GM12878 (cell line): Measurements from ENCODE around the gene NUBP1. TPM values are rescaled to one million over a fixed set of nuclear protein-coding genes. Genes with fewer than 3 reads are reported as not detected.

Experiments
- ATAC-seq: fragments of 200-7000 bp; cut with Tn5 transposase; 3 replicates; pipeline ENCODE4 v1.9.1; 2020; ENCODE audit warnings: mild to moderate bottlenecking, moderate library complexity
- BruUV-seq: library from RNA; stranded (reverse); fragments of 400-500 nt; replicated peaks from 2 replicates; lab custom pipeline; 2021; lab: Mats Ljungman, UMichigan
- CTCF ChIA-PET: fragments of 300-600 bp; sonication (Branson Sonifier 250); formaldehyde crosslinking; extraction: SDS; loops from one replicate; lab custom pipeline; 2021; ENCODE audit warnings: inconsistent platforms; lab: Yijun Ruan, JAX
- POLR2A ChIA-PET: fragments of 350-600 bp; formaldehyde crosslinking; extraction: SDS; loops from one replicate; lab custom pipeline; 2021; ENCODE audit warnings: inconsistent platforms; lab: Charles Lee
- RAD21 ChIA-PET: fragments of 300-600 bp; sonication (Branson Sonifier 250); formaldehyde crosslinking; loops from one replicate; lab custom pipeline; 2023; ENCODE audit warnings: antibody characterized with exemption; ENCODE audit not compliant: unreplicated experiment; lab: Charles Lee
- SMC1A ChIA-PET: fragments of 300-600 bp; sonication (Branson Sonifier 250); formaldehyde crosslinking; loops from one replicate; lab custom pipeline; 2023; ENCODE audit not compliant: unreplicated experiment, uncharacterized antibody; lab: Charles Lee
- DNase-seq: peaks from one replicate; pipeline ENCODE4 v3.0.0-alpha.2; 2011; ENCODE audit warnings: low read depth, low spot score
- FAIRE-seq: peaks from 3 replicates; lab custom pipeline; 2011; peaks lifted over from hg19 to GRCh38; lab: Jason Lieb, UNC
- H2AFZ ChIP-seq: 2 replicates; pipeline ENCODE4 v1.6.0; 2011; ENCODE audit warnings: low read depth, low read length, control low read depth; ENCODE audit not compliant: control insufficient read depth
- H3K27ac ChIP-seq: 2 replicates; pipeline ENCODE4 v1.5.1; 2011; ENCODE audit warnings: control low read depth; ENCODE audit not compliant: control insufficient read depth, insufficient read depth
- H3K27me3 ChIP-seq, 2 experiments: replicated peaks in 1 of 2; 2 replicates each; pipeline versions ENCODE4 v1.6.0 to v1.6.1; 2011; ENCODE audit warnings: low read length in 1 of 2; ENCODE audit not compliant: control insufficient read depth in 2 of 2, insufficient read depth in 2 of 2
- H3K36me3 ChIP-seq, 2 experiments: 2 replicates each; pipeline ENCODE4 v1.5.1; 2011; ENCODE audit warnings: low read length in 1 of 2; ENCODE audit not compliant: control insufficient read depth in 2 of 2, insufficient read depth in 2 of 2
- H3K4me1 ChIP-seq: 2 replicates; pipeline ENCODE4 v1.6.1; 2011; ENCODE audit warnings: mild to moderate bottlenecking, low read length, moderate library complexity, mixed read lengths; ENCODE audit not compliant: control insufficient read depth, insufficient read depth
- H3K4me2 ChIP-seq: 2 replicates; pipeline ENCODE4 v1.6.0; 2011; ENCODE audit warnings: control low read depth; ENCODE audit not compliant: control insufficient read depth, insufficient read depth
- H3K4me3 ChIP-seq: fragments of 200-600 bp; sonication (generic); 2 replicates; pipeline ENCODE4 v1.5.1; 2016
- H3K79me2 ChIP-seq: 2 replicates; pipeline ENCODE4 v1.6.0; 2011; ENCODE audit warnings: low read length; ENCODE audit not compliant: control insufficient read depth, insufficient read depth
- H3K9ac ChIP-seq: 2 replicates; pipeline ENCODE4 v1.8.0; 2011; ENCODE audit warnings: low read length, control low read depth, mixed read lengths; ENCODE audit not compliant: control insufficient read depth, insufficient read depth
- H3K9me3 ChIP-seq: replicated peaks from 3 replicates; pipeline ENCODE4 v1.5.1; 2011; ENCODE audit warnings: mild to moderate bottlenecking, low read length; ENCODE audit not compliant: control insufficient read depth, insufficient read depth
- H4K20me1 ChIP-seq: 2 replicates; pipeline ENCODE4 v1.6.0; 2011; ENCODE audit not compliant: control insufficient read depth, insufficient read depth
- BCL3 ChIP-seq: IDR thresholded peaks from 2 replicates; pipeline ENCODE4 v1.6.1; 2011; ENCODE audit warnings: borderline replicate concordance, low read depth, mild to moderate bottlenecking, moderate library complexity, low read length; ENCODE audit not compliant: insufficient read depth, poor library complexity, severe bottlenecking
- BRCA1 ChIP-seq: IDR thresholded peaks from 2 replicates; pipeline ENCODE4 v1.6.1; 2011; ENCODE audit warnings: low read depth, low read length, improper control_type of control experiment
- CBFB ChIP-seq: IDR thresholded peaks from 2 replicates; pipeline ENCODE4 v1.6.1; 2016; ENCODE audit warnings: antibody characterized with exemption, low read depth
- FOXK2 ChIP-seq: fragments of 450-650 bp; IDR thresholded peaks from 2 replicates; pipeline ENCODE4 v1.6.1; 2017; ENCODE audit warnings: mild to moderate bottlenecking, moderate library complexity
- IRF3 ChIP-seq: fragments of 450-650 bp; IDR thresholded peaks from 2 replicates; pipeline ENCODE4 v1.6.1; 2014; ENCODE audit warnings: mild to moderate bottlenecking
- NKRF ChIP-seq: fragments of 450-650 bp; conservative IDR thresholded peaks from 2 replicates; pipeline ENCODE4 v1.6.1; 2017; ENCODE audit warnings: mild to moderate bottlenecking, moderate library complexity
- PAX5 ChIP-seq: IDR thresholded peaks from 2 replicates; pipeline ENCODE4 v1.6.1; 2011; ENCODE audit warnings: low read depth, low read length, borderline replicate concordance
- RB1 ChIP-seq: fragments of 450-650 bp; formaldehyde crosslinking; IDR thresholded peaks from 2 replicates; pipeline ENCODE4 v1.6.1; 2017; ENCODE audit warnings: mild to moderate bottlenecking, borderline replicate concordance
- SKIL ChIP-seq: fragments of 450-650 bp; IDR thresholded peaks from 2 replicates; pipeline ENCODE4 v1.6.1; 2017; ENCODE audit warnings: mild to moderate bottlenecking, low read depth, inconsistent platforms; ENCODE audit not compliant: poor library complexity, severe bottlenecking
- SMAD5 ChIP-seq: IDR thresholded peaks from 2 replicates; pipeline ENCODE4 v1.6.1; 2016; ENCODE audit warnings: antibody characterized with exemption, low read depth
- SREBF1 ChIP-seq: IDR thresholded peaks from 2 replicates; pipeline ENCODE4 v1.6.1; 2012; ENCODE audit warnings: mild to moderate bottlenecking, low read length
- TCF7 ChIP-seq: IDR thresholded peaks from 2 replicates; pipeline ENCODE4 v1.6.1; 2014; ENCODE audit warnings: antibody characterized with exemption, borderline replicate concordance
- YBX1 ChIP-seq: fragments of 450-650 bp; IDR thresholded peaks from 2 replicates; pipeline ENCODE4 v1.6.1; 2016; ENCODE audit warnings: antibody characterized with exemption
- ZNF622 ChIP-seq: fragments of 450-650 bp; IDR thresholded peaks from 2 replicates; pipeline ENCODE4 v1.6.1; 2017; ENCODE audit warnings: mild to moderate bottlenecking, inconsistent platforms
- WGBS: methylation state at CpG from one replicate; pipeline ENCODE4 v1.1.6; 2016; ENCODE audit warnings: low lambda C conversion rate; ENCODE audit not compliant: insufficient replicate concordance, insufficient coverage; ENCODE audit errors: missing lambda C conversion rate; 5-methylcytosine and 5-hydroxymethylcytosine counted together
- in situ Hi-C: fragments of 300-500 bp; cut with MboI; formaldehyde crosslinking; loops from 9 replicates; pipeline ENCODE4 v1.14.3; 2018; ENCODE audit warnings: mixed read lengths
- intact Hi-C: fragments of 100-400 bp; cut with micrococcal nuclease; formaldehyde crosslinking; loops from one replicate; pipeline ENCODE4 v1.14.2; 2022; ENCODE audit not compliant: unreplicated experiment
- polyA plus RNA-seq, 11 experiments: library from polyadenylated mRNA; depleted of rRNA in 4 of 11; unstranded in 6 of 11; stranded (reverse) in 5 of 11; fragments of >200 nt; fragmentation: Nextera tagmentation in 4 of 11; fragmentation: Illumina TruSeq in 1 of 11; extraction: Ambion mirVana in 4 of 11; extraction: Trizol in 1 of 11; gene quantifications; 1 replicate in 1 of 11; 2 replicates in 10 of 11; pipeline versions ENCODE4 v1.2.1 to v1.2.3, GENCODE V29; 2011 to 2016; ENCODE audit warnings: inconsistent platforms in 2 of 11, missing spikeins in 2 of 11, low read depth in 1 of 11
- total RNA-seq, 4 experiments: library from RNA; depleted of rRNA in 3 of 4; stranded (reverse); fragments of >200 nt in 3 of 4; fragmentation: Illumina TruSeq in 1 of 4; extraction: Trizol in 1 of 4; gene quantifications; 2 replicates each; pipeline versions ENCODE4 v1.2.1 to v1.2.3, GENCODE V29; 2013 to 2021

NUBP1 gene
- total and polyA plus RNA-seq, 10 of the 15 experiments (the other 5 are each of a cell fraction or from before 2014, with no cell fraction given), result 31.0 to 74.9 (median 58.3) TPM

- ChIA-PET RAD21 (interaction anchor here (0.9 to 2.7 kb wide), 5 partner anchors 155 to 218 kb away, joined by 3 to 21 read pairs (median 3); no protein-coding TSS in a partner anchor), POLR2A (interaction anchor here (0.6 kb wide), 1 partner anchor 205 kb away, joined by 4 read pairs; no protein-coding TSS in a partner anchor)
- no peak for DNase-seq
Measured at GRCh38 chr16:10731790-10732189, 11.9 kb upstream of the NUBP1 start.

More at GRCh38 chr16:10731790-10732189, 11.9 kb upstream of the NUBP1 start:
- no peaks in the 10 kb centered on the region for H3K79me2 ChIP-seq
- intact Hi-C loops (no loop called here), in situ Hi-C loops (loop anchor here (10.0 kb wide), 2 partner anchors 1477 to 1587 kb away; no protein-coding TSS in a partner anchor)
- no peak overlapping the region for H3K9ac ChIP-seq
- FAIRE-seq, result no peak
- ChIA-PET SMC1A (interaction anchor here (0.9 to 2.1 kb wide), 6 partner anchors 140 to 418 kb away, joined by 3 to 21 read pairs (median 4); no protein-coding TSS in a partner anchor), CTCF (interaction anchor here (0.7 to 7.7 kb wide), 4 partner anchors 164 to 216 kb away, joined by 3 to 191 read pairs (median 16); no protein-coding TSS in a partner anchor)
- BruUV-seq, result no TSS peak
- H3K4me2 ChIP-seq, result no peak overlapping the region
- H3K4me3 ChIP-seq, result no peak overlapping the region
- no peaks in the 10 kb centered on the region for H4K20me1 ChIP-seq
- H2AFZ ChIP-seq, result no peak overlapping the region
- no peak for TF ChIP-seq SKIL
- no peak for TF ChIP-seq PAX5
- no peak for TF ChIP-seq CBFB
- TF ChIP-seq RB1, result no peak
- TF ChIP-seq FOXK2, result no peak
- TF ChIP-seq ZNF622, result no peak
- TF ChIP-seq TCF7, result no peak
- TF ChIP-seq NKRF, result no peak
- TF ChIP-seq BRCA1, result no peak
- TF ChIP-seq SREBF1, result no peak
- TF ChIP-seq BCL3, result no peak
- no peak for TF ChIP-seq IRF3
- no peak for TF ChIP-seq YBX1
- no peak for TF ChIP-seq SMAD5
- 76% methylated on average over 7 of the region's 7 CpGs for WGBS
- H3K9me3 ChIP-seq, result no peaks in the 10 kb centered on the region
- H3K4me1 ChIP-seq, result no peaks in the 10 kb centered on the region
- ATAC-seq, result no peak
- no peak overlapping the region for H3K27ac ChIP-seq
- no peaks in the 10 kb centered on the region for H3K27me3 ChIP-seq
- no peaks in the 10 kb centered on the region for H3K36me3 ChIP-seq
